Measurements from ENCODE around the gene SCN7A. TPM values are rescaled to one million over a fixed set of nuclear protein-coding genes. Genes with fewer than 3 reads are reported as not detected.
"Not testable (repeated sequence)": the region's sequence is repeated elsewhere in the genome, so short reads cannot be mapped to it uniquely, and the experiment has no call there.

Gene SCN7A
- total RNA-seq, 2 experiments from 2014 or later: not detected

GRCh38 chr2:166410828-166411472 is 83.1 kb downstream of the SCN7A start:
- Mint-ChIP-seq H3K36me3 (no peaks in the 10 kb centered on the region), H3K4me1 (ENCODE audit: low read depth) (no peaks in the 10 kb centered on the region), H3K27ac (no peak overlapping the region), H3K27me3 (no peaks in the 10 kb centered on the region), H3K9me3 (no peaks in the 10 kb centered on the region), H3K4me3 (no peak overlapping the region)
- no peak for DNase-seq
- intact Hi-C loops (cut with micrococcal nuclease): no loop called here
- ChIA-PET CTCF (no interaction called here), POLR2A (no interaction called here)

- intact Hi-C loops (cut with micrococcal nuclease); H3K36me3 Mint-ChIP-seq; H3K4me3 Mint-ChIP-seq; DNase-seq; POLR2A ChIA-PET; H3K27me3 Mint-ChIP-seq; CTCF ChIA-PET; H3K27ac Mint-ChIP-seq; H3K9me3 Mint-ChIP-seq; H3K4me1 Mint-ChIP-seq (ENCODE audit: low read depth): not testable (repeated sequence)
Measured at GRCh38 chr2:166407746-166408145, 86.3 kb downstream of the SCN7A start.

- H3K4me3 Mint-ChIP-seq: no peak overlapping the region
- no peaks in the 10 kb centered on the region for H3K36me3 Mint-ChIP-seq
- no peak for DNase-seq
- POLR2A ChIA-PET: no interaction called here
- no peaks in the 10 kb centered on the region for H3K27me3 Mint-ChIP-seq
- intact Hi-C loops (cut with micrococcal nuclease): no loop called here
- H3K9me3 Mint-ChIP-seq: no peaks in the 10 kb centered on the region
- CTCF ChIA-PET: no interaction called here
- no peaks in the 10 kb centered on the region for H3K4me1 Mint-ChIP-seq (ENCODE audit: low read depth)
- H3K27ac Mint-ChIP-seq: no peak overlapping the region
Measured at GRCh38 chr2:166406374-166406773, 87.7 kb downstream of the SCN7A start.

GRCh38 chr2:166405569-166405926 is 88.5 kb downstream of the SCN7A start:
- intact Hi-C loops (cut with micrococcal nuclease): no loop called here
- Mint-ChIP-seq H3K27me3 (no peaks in the 10 kb centered on the region), H3K36me3 (no peaks in the 10 kb centered on the region), H3K4me3 (no peak overlapping the region), H3K9me3 (no peaks in the 10 kb centered on the region), H3K4me1 (ENCODE audit: low read depth) (no peaks in the 10 kb centered on the region), H3K27ac (no peak overlapping the region)
- POLR2A ChIA-PET: no interaction called here
- CTCF ChIA-PET: no interaction called here
- no peak for DNase-seq

GRCh38 chr2:166404831-166405568 is 89.0 kb downstream of the SCN7A start:
- CTCF ChIA-PET: no interaction called here
- H3K9me3 Mint-ChIP-seq: no peaks in the 10 kb centered on the region
- no peaks in the 10 kb centered on the region for H3K27me3 Mint-ChIP-seq
- DNase-seq: no peak
- H3K36me3 Mint-ChIP-seq: no peaks in the 10 kb centered on the region
- intact Hi-C loops (cut with micrococcal nuclease): no loop called here
- no peak overlapping the region for H3K4me3 Mint-ChIP-seq
- no peak overlapping the region for H3K27ac Mint-ChIP-seq
- POLR2A ChIA-PET: interaction anchor here (0.6 kb wide), 1 partner anchor 519 kb away, joined by 3 read pairs; no protein-coding TSS in a partner anchor
- no peaks in the 10 kb centered on the region for H3K4me1 Mint-ChIP-seq (ENCODE audit: low read depth)

- no peak overlapping the region for H3K27ac Mint-ChIP-seq
- ChIA-PET CTCF (no interaction called here), POLR2A (no interaction called here)
- DNase-seq: no peak
- intact Hi-C loops (cut with micrococcal nuclease): no loop called here
- H3K4me1 Mint-ChIP-seq (ENCODE audit: low read depth): no peaks in the 10 kb centered on the region
- no peaks in the 10 kb centered on the region for H3K36me3 Mint-ChIP-seq
- no peaks in the 10 kb centered on the region for H3K27me3 Mint-ChIP-seq
- no peaks in the 10 kb centered on the region for H3K9me3 Mint-ChIP-seq
- no peak overlapping the region for H3K4me3 Mint-ChIP-seq
Measured at GRCh38 chr2:166394245-166394644, 99.8 kb downstream of the SCN7A start.

GRCh38 chr2:166393008-166393407 is 101.0 kb downstream of the SCN7A start:
- DNase-seq: no peak
- intact Hi-C loops (cut with micrococcal nuclease): no loop called here
- Mint-ChIP-seq H3K27ac (no peak overlapping the region), H3K4me1 (ENCODE audit: low read depth) (no peaks in the 10 kb centered on the region), H3K4me3 (no peak overlapping the region), H3K27me3 (no peaks in the 10 kb centered on the region), H3K9me3 (no peaks in the 10 kb centered on the region), H3K36me3 (no peaks in the 10 kb centered on the region)
- ChIA-PET POLR2A (no interaction called here), CTCF (no interaction called here)

GRCh38 chr2:166388481-166389070 is 105.5 kb downstream of the SCN7A start:
- intact Hi-C loops (cut with micrococcal nuclease): no loop called here
- Mint-ChIP-seq H3K9me3 (no peaks in the 10 kb centered on the region), H3K4me3 (no peak overlapping the region), H3K27ac (no peak overlapping the region), H3K36me3 (no peaks in the 10 kb centered on the region), H3K27me3 (no peaks in the 10 kb centered on the region), H3K4me1 (ENCODE audit: low read depth) (no peaks in the 10 kb centered on the region)
- CTCF ChIA-PET: no interaction called here
- no peak for DNase-seq
- POLR2A ChIA-PET: no interaction called here

GRCh38 chr2:166385313-166385712 is 108.7 kb downstream of the SCN7A start:
- no peaks in the 10 kb centered on the region for H3K27me3 Mint-ChIP-seq
- ChIA-PET POLR2A (no interaction called here), CTCF (interaction anchor here (0.9 kb wide), 1 partner anchor 22 kb away, joined by 3 read pairs; no protein-coding TSS in a partner anchor)
- intact Hi-C loops (cut with micrococcal nuclease): no loop called here
- no peak overlapping the region for H3K27ac Mint-ChIP-seq
- H3K4me1 Mint-ChIP-seq (ENCODE audit: low read depth): no peaks in the 10 kb centered on the region
- H3K4me3 Mint-ChIP-seq: no peak overlapping the region
- no peak for DNase-seq
- no peaks in the 10 kb centered on the region for H3K9me3 Mint-ChIP-seq
- H3K36me3 Mint-ChIP-seq: no peaks in the 10 kb centered on the region

GRCh38 chr2:166384774-166385173 is 109.3 kb downstream of the SCN7A start:
- DNase-seq: no peak
- Mint-ChIP-seq H3K36me3 (no peaks in the 10 kb centered on the region), H3K9me3 (no peaks in the 10 kb centered on the region), H3K27ac (no peak overlapping the region), H3K4me3 (no peak overlapping the region), H3K4me1 (ENCODE audit: low read depth) (no peaks in the 10 kb centered on the region), H3K27me3 (no peaks in the 10 kb centered on the region)
- CTCF ChIA-PET: interaction anchor here (0.9 kb wide), 1 partner anchor 22 kb away, joined by 3 read pairs; no protein-coding TSS in a partner anchor
- intact Hi-C loops (cut with micrococcal nuclease): no loop called here
- POLR2A ChIA-PET: no interaction called here

- POLR2A ChIA-PET: no interaction called here
- Mint-ChIP-seq H3K27ac (no peak overlapping the region), H3K9me3 (no peaks in the 10 kb centered on the region), H3K27me3 (peaks cover 6% of the 10 kb centered on the region), H3K4me1 (ENCODE audit: low read depth) (no peaks in the 10 kb centered on the region), H3K4me3 (no peak overlapping the region), H3K36me3 (no peaks in the 10 kb centered on the region)
- intact Hi-C loops (cut with micrococcal nuclease): no loop called here
- no peak for DNase-seq
- CTCF ChIA-PET: no interaction called here
Measured at GRCh38 chr2:166382448-166382847, 111.6 kb downstream of the SCN7A start.

- no peaks in the 10 kb centered on the region for H3K36me3 Mint-ChIP-seq
Measured at GRCh38 chr2:166380615-166381014, 113.4 kb downstream of the SCN7A start.

GRCh38 chr2:166376873-166377272 is 117.2 kb downstream of the SCN7A start:
- no peak overlapping the region for H3K4me3 Mint-ChIP-seq
- DNase-seq: no peak
- H3K27me3 Mint-ChIP-seq: peaks cover 26% of the 10 kb centered on the region
- ChIA-PET CTCF (no interaction called here), POLR2A (no interaction called here)
- no peak overlapping the region for H3K27ac Mint-ChIP-seq
- no peaks in the 10 kb centered on the region for H3K9me3 Mint-ChIP-seq
- no peaks in the 10 kb centered on the region for H3K36me3 Mint-ChIP-seq
- intact Hi-C loops (cut with micrococcal nuclease): no loop called here
- H3K4me1 Mint-ChIP-seq (ENCODE audit: low read depth): peaks cover 9% of the 10 kb centered on the region

More at GRCh38 chr2:166380615-166381014, 113.4 kb downstream of the SCN7A start:
- intact Hi-C loops (cut with micrococcal nuclease): no loop called here
- DNase-seq: no peak
- Mint-ChIP-seq H3K27ac (no peak overlapping the region), H3K27me3 (peaks cover 14% of the 10 kb centered on the region), H3K9me3 (no peaks in the 10 kb centered on the region), H3K4me1 (ENCODE audit: low read depth) (peaks cover 2% of the 10 kb centered on the region), H3K4me3 (no peak overlapping the region)
- ChIA-PET POLR2A (no interaction called here), CTCF (no interaction called here)
